GM19372 (cell line): Measurements from ENCODE around the gene IL3RA.
"Not testable (repeated sequence)": the region's sequence is repeated elsewhere in the genome, so short reads cannot be mapped to it uniquely, and the experiment has no call there.

Experiments
- ATAC-seq: cut with Tn5 transposase; IDR thresholded peaks from one replicate; pipeline ENCODE4 v1.9.1; 2021; ENCODE audit warnings: mild to moderate bottlenecking, low read depth, moderate library complexity; ENCODE audit not compliant: unreplicated experiment

The IL3RA gene

GRCh38 chrX:1327651-1328304 lies 8.8 kb upstream of the IL3RA start:
- peak; percentile 51 for ATAC-seq

DNA sequence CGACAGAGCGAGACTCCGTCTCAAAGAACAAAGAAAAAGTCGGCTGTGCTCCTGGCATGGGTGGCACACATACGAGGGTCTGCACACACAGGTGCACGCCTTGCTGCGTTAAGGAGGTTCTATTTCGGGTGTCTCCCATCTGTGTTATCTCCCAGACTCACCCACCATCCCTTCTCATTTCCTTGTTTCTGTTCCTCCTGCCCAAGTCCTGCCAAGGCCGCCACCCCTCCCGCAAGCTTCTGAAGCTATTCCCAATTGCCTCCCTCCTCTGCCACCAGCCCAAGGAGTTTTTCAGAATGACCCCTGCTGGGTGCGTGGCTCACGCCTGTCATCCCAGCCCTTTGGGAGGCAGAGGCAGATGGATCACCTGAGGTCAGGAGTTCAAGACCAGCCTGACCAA lies 6.0 kb upstream of the IL3RA start:
- no peak for ATAC-seq

DNA sequence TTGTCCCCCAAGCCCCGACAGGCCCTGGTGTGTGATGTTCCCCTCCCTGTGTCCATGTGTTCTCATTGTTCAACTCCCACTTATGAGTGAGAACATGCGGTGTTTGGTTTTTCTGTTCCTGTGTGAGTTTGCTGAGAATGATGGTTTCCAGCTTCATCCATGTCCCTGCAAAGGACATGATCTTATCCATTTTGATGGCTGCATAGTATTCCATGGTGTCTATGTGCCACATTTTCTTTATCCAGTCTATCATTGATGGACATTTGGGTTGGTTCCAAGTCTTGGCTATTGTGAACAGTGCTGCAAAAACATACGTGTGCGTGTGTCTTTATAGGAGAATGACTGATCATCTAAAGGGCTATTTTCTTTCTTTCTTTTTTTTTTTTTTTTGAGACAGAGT lies 4.2 kb upstream of the IL3RA start:
- ATAC-seq = not testable (repeated sequence)

GRCh38 chrX:1334854-1335253 lies 1.7 kb upstream of the IL3RA start:
- ATAC-seq = no peak

DNA sequence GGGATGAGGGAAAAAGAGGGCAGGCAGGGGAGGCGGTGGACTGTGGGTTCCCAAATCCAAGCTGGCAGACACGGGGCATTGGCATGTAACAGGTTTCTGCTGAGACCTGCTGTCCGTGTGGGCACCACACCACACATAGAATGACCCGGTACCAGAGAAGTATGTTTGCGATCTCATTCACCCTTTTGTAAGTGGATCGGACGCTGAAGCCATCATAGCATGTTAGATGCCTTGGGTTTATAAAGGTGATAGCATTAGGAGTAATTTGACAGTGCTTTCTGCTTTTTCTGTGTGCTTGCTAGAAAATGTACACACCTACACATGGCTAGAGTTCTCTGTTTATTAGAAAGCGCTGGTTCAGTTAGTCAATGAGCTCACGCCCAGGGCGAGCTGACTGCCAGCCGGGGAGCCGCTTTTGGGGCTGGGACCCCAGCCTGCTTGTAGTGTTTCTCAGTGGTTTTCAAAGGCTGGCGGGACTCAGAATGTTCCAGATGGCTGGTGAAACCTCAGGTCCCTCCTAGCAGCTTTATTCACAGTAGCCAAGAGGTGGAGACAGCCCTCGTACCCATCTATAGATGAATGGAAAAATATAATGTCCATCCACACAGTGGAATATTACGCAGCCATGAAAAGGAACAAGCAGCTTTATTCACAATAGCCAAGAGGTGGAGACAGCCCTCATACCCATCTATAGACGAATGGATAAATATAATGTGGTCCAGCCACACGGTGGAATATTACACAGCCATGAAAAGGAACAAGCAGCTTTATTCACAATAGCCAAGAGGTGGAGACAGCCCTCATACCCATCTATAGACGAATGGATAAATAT lies 579 bp downstream of the IL3RA start:
- ATAC-seq = peak; percentile 39

GRCh38 chrX:1341545-1342184 lies 5.1 kb downstream of the IL3RA start:
- no peak for ATAC-seq

DNA sequence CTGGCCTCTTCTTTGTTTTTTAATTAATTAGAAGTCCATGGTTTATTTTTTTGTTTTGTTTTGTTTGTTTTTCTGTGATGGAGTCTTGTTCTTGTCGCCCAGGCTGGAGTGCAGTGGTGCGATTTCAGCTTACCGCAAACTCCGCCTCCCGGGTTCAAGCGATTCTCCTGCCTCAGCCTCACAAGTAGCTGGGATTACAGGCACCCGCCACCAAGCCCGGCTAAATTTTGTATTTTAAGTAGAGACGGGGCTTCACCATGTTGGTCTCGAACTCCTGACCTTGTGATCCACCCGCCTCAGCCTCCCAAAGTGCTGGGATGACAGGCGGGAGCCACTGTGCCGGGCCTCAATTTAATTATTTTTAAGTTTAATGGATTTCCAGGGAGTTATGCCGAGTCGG lies 13.0 kb downstream of the IL3RA start:
- ATAC-seq = not testable (repeated sequence)

DNA sequence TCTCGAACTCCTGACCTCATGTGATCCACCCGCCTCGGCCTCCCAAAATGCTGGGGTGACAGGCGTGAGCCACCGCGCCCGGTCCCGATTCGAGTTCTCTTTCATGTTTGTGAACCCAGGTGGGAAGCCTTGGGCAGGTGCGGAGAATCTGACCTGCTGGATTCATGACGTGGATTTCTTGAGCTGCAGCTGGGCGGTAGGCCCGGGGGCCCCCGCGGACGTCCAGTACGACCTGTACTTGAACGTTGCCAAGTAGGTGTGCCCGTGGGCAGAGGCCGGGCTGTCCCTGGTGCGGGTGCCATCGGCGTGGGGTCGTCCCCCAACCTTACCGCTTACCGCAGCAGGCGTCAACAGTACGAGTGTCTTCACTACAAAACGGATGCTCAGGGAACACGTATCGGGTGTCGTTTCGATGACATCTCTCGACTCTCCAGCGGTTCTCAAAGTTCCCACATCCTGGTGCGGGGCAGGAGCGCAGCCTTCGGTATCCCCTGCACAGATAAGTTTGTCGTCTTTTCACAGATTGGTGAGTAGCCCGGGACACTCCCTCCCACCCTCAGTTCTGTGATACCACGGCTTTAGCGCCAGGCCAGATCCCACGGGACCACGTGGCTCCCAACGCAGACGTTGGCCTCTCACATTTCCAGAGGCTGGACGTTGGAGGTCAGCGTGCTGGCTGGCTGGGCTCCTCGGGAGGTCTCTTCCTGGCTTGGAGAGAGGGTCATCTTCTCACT lies 15.6 kb downstream of the IL3RA start:
- ATAC-seq = no peak

DNA sequence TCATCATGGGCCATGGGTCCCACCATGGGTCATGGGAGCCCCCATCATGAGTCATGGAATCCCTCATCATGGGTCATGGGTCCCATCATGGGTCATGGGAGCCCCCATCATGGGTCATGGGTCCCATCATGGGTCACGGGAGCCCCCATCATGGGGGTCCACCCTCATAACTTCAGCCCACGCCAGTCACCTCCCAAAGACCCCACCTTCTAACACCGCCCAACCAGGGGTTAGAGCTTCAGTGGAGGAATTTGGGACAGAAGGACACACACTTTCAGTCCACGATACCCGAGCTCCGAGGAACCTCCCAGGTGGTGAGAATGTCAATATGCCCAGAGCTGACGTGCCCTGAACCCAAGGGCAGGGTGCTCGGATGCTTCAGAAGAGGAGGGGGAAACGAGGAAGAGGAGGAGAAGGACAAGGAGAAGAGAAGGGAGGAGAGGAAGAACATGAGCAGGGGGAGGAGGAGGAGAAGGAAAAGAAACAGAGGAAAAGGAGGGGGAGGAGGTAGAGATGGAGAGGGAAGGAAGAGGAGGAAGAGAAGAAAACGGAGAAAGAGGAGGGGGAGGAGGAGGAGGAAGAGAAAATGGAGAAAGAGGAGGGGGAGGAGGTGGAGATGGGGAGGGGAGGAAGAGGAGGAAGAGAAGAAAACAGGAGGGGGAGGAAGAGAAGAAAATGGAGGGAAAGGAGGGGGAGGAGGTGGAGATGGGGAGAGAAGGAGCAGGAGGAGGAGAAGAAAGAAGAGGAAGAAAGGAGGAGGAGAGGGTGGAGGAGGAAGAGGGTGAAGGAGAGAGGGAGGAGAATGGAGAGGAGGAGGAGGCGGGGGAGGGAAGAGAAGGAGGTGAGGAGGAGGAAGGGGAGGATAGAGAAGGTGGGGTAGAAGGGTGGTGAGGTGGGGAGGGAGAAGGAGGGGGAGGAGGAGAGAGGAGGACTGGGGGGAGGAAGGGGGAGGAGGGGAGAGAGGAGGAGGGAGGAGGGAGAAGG lies 17.7 kb downstream of the IL3RA start:
- no peak for ATAC-seq

- no peak for ATAC-seq
Measured at GRCh38 chrX:1355131-1356046, 18.8 kb downstream of the IL3RA start.

DNA sequence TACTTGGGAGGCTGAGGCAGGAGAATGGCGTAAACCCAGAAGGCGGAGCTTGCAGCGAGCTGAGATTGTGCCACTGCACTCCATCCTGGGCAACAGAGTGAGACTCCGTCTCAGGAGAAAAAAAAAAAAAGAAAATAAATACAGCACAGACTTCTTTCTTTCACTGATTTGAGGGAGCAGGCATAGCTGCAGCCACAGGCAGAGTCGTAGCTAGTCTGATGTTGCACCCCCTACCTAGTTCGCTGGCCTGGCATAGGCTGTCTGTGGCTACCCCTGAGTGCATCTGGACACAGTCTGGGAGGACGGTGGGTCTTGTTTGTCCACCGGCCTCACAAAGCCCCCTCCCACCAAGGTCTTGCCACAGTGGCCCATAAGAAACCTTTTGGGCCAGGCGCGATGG lies 21.4 kb downstream of the IL3RA start:
- ATAC-seq = no peak

GRCh38 chrX:1358793-1359476 lies 22.4 kb downstream of the IL3RA start:
- no peak for ATAC-seq

DNA sequence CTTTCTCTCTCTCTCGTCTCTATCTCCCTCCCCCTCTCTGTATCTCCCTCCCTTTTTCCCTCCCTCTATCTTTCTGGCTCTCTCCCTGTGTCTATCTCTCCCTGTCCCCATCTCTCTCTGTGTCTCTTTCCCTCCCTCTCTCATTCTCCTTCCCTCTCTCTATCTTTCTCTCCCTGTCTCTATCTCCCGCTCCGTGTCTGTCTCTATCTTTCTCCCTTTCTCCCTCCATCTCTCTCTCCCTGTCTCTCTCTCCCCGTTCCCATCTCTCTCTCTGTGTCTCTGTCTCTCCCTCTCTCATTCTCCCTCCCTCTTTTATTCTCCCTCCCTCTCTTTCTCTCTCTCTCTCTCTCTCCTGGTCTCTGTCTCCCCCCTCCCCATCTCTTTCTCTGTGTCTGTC lies 22.9 kb downstream of the IL3RA start:
- ATAC-seq = no peak

- ATAC-seq = no peak
Measured at GRCh38 chrX:1360171-1360570, 23.6 kb downstream of the IL3RA start.

- ATAC-seq = no peak
Measured at GRCh38 chrX:1361275-1361674, 24.7 kb downstream of the IL3RA start.

DNA sequence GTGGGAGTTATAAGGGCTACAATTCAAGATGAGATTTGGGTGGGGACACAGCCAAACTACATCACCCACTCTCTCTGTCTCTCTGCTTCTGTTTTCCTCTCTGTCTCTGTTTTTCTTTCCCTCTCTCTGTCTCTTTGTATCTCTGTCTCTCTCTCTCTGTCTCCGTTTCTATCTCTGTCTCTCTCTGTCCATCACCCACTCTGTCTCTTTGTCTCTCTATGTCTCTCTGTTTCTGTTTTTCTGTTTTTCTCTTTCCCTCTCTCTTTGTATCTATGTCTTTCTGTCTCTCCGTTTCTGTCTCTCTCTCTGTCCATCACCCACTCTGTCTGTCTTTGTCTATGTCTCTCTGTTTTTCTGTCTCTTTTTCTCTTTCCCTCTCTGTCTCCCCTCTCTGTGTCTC lies 25.3 kb downstream of the IL3RA start:
- no peak for ATAC-seq

- not testable (repeated sequence) for ATAC-seq
Measured at GRCh38 chrX:1366363-1366762, 29.8 kb downstream of the IL3RA start.

DNA sequence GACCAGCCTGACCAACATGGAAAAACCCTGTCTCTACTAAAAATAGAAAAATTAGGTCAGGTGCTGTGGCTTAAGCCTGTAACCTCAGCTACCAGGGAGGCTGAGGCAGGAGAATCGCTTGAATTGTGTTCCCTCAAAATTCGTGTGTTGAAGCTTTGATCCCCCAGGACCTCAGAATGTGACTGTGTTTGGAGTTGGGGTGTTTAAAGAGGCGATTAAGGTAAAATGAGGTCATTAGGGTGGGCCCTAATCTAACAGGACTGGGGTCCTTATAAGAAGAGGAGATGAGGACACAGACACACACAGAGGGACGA lies 31.8 kb downstream of the IL3RA start:
- no peak for ATAC-seq
